ENCODE data around the gene PPARG.

Gene PPARG

GRCh38 chr3:12460127-12460526, 171.3 kb downstream of the PPARG start:
- H3K4me3 ChIP-seq (ENCODE audit: low read depth, low read length), result no peak overlapping the region
- no peak for TF ChIP-seq CTCF (IDR thresholded peaks at IDR 0.05; ENCODE audit: borderline replicate concordance, insufficient read depth, low read depth, low read length)

GRCh38 chr3:12461097-12461649, 172.3 kb downstream of the PPARG start:
- H3K4me3 ChIP-seq (ENCODE audit: low read depth, low read length), result no peak overlapping the region
- no peak for TF ChIP-seq CTCF (IDR thresholded peaks at IDR 0.05; ENCODE audit: borderline replicate concordance, insufficient read depth, low read depth, low read length)

- no peak overlapping the region for H3K4me3 ChIP-seq (ENCODE audit: low read depth, low read length)
- no peak for TF ChIP-seq CTCF (IDR thresholded peaks at IDR 0.05; ENCODE audit: borderline replicate concordance, insufficient read depth, low read depth, low read length)
These were observed 173.5 kb downstream of the PPARG start for GRCh38 chr3:12462159-12462947.

GRCh38 chr3:12463686-12464085, 174.8 kb downstream of the PPARG start:
- H3K4me3 ChIP-seq (ENCODE audit: low read depth, low read length), result no peak overlapping the region
- TF ChIP-seq CTCF (IDR thresholded peaks at IDR 0.05; ENCODE audit: borderline replicate concordance, insufficient read depth, low read depth, low read length), result no peak

- no peak overlapping the region for H3K4me3 ChIP-seq (ENCODE audit: low read depth, low read length)
- TF ChIP-seq CTCF (IDR thresholded peaks at IDR 0.05; ENCODE audit: borderline replicate concordance, insufficient read depth, low read depth, low read length), result no peak
These were observed 175.3 kb downstream of the PPARG start for GRCh38 chr3:12464181-12464580.

GRCh38 chr3:12465151-12465835, 176.4 kb downstream of the PPARG start:
- H3K4me3 ChIP-seq (ENCODE audit: low read depth, low read length), result no peak overlapping the region
- no peak for TF ChIP-seq CTCF (IDR thresholded peaks at IDR 0.05; ENCODE audit: borderline replicate concordance, insufficient read depth, low read depth, low read length)
